ENCODE measurements around the gene SLC5A10.

DNA sequence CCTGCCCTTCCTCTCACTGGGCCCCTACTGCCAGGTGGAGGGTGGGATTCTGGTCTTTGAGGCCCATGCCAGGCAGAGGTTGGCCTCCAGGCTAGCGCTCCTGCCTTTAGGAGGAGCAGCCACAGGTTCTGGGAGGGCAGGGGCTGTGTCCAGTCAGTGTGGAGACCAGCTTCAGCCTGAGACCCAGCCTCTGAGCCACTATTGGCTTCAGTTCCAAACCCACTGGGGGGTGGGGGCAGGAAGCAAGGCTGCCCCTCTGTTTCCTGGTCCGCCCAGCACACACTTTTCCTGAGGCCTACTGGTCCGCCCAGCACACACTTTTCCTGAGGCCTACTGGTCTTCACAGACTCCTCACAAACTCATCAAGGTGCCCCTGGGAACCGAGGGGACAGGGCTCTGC, 16.4 kb downstream of the SLC5A10 start:
- TF ChIP-seq, protein P1, sequence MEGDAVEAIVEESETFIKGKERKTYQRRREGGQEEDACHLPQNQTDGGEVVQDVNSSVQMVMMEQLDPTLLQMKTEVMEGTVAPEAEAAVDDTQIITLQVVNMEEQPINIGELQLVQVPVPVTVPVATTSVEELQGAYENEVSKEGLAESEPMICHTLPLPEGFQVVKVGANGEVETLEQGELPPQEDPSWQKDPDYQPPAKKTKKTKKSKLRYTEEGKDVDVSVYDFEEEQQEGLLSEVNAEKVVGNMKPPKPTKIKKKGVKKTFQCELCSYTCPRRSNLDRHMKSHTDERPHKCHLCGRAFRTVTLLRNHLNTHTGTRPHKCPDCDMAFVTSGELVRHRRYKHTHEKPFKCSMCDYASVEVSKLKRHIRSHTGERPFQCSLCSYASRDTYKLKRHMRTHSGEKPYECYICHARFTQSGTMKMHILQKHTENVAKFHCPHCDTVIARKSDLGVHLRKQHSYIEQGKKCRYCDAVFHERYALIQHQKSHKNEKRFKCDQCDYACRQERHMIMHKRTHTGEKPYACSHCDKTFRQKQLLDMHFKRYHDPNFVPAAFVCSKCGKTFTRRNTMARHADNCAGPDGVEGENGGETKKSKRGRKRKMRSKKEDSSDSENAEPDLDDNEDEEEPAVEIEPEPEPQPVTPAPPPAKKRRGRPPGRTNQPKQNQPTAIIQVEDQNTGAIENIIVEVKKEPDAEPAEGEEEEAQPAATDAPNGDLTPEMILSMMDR (IDR thresholded peaks at IDR 0.05), result no peak
- no peak for TF ChIP-seq EP300 (IDR thresholded peaks at IDR 0.05; ENCODE audit: low read depth)
- TF ChIP-seq POLR2A (IDR thresholded peaks at IDR 0.05), result no peak
- TF ChIP-seq POLR2AphosphoS5 (IDR thresholded peaks at IDR 0.05), result no peak

Measured in transverse colon (tissue), 4 donors.